Measurements from ENCODE around the gene PACS2.

DNA sequence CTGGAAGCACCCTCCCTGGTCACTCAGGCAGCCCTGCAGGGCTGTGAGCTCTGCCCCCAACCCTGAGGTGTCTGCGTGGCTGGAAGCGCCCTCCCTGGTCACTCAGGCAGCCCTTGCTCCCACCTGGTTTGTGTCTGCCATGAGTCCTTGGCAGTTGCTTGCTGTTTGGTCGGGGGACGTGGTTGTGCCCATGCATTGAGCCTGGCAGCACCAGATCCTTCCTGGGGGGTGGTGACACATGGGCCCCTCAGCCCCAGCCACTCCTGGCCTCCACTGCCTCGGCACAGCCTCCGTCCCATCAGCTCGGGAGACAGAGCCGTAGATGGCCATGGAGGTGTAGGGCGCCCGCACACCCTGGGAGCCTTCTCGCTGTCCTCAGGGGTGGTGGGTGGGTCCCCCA lies 124.6 kb downstream of the PACS2 start:
- TF ChIP-seq POLR2A (IDR thresholded peaks at IDR 0.05; ENCODE audit: extremely low read depth, insufficient read length) (no peak), CTCF (IDR thresholded peaks at IDR 0.05; ENCODE audit: low read depth, low read length) (no peak), MAX (IDR thresholded peaks at IDR 0.05; ENCODE audit: low read depth, low read length) (no peak), MYC (IDR thresholded peaks at IDR 0.05; ENCODE audit: low read depth, low read length) (no peak)
